GM12892 (cell line): ENCODE measurements around the gene RNF166.
A peak's percentile ranks its signal among the peaks of the same experiment; 100 is the strongest.

Source experiments
- POLR2A ChIP-seq: IDR thresholded peaks from 2 replicates; pipeline ENCODE4 v1.6.1; 2011; ENCODE audit warnings: low read depth, low read length, control low read depth
- POLR2AphosphoS5 ChIP-seq: IDR thresholded peaks from 2 replicates; pipeline ENCODE4 v1.6.1; 2011; ENCODE audit warnings: low read depth, low read length, control low read depth
- TAF1 ChIP-seq: IDR thresholded peaks from 2 replicates; pipeline ENCODE4 v1.6.1; 2011; ENCODE audit warnings: low read depth, mild to moderate bottlenecking, control low read depth, low read length, borderline replicate concordance

GRCh38 chr16:88651276-88651988 lies 54.8 kb downstream of the RNF166 start:
- TF ChIP-seq POLR2AphosphoS5 (peak; percentile 39; the same call in 1 of the 2 replicates), POLR2A (peak; percentile 75), TAF1 (no peak)
